SK-N-SH treated with all-trans-retinoic acid at 6 μM for 48 hours (cell line): Measurements from ENCODE around the gene RAB2B.

Source experiments
- ATAC-seq: fragments of 200-7000 bp; cut with Tn5 transposase; 3 replicates; pipeline ENCODE4 v1.9.1; 2020; ENCODE audit warnings: mild to moderate bottlenecking, moderate library complexity
- ARNTL ChIP-seq: fragments of 450-650 bp; formaldehyde crosslinking; IDR thresholded peaks from 2 replicates; pipeline ENCODE4 v1.5.0; 2020; ENCODE audit warnings: low read depth, mild to moderate bottlenecking, moderate library complexity, borderline replicate concordance
- BACH2 ChIP-seq: fragments of 250-450 bp; sonication (Bioruptor Pico); IDR thresholded peaks from 2 replicates; pipeline ENCODE4 v1.9.0; 2021; ENCODE audit warnings: mild to moderate bottlenecking, borderline replicate concordance
- CSDC2 ChIP-seq: fragments of 250-450 bp; sonication (Bioruptor Pico); IDR thresholded peaks from 2 replicates; pipeline ENCODE4 v1.5.0; 2020; ENCODE audit warnings: mild to moderate bottlenecking, moderate library complexity
- ESRRG ChIP-seq: fragments of 250-450 bp; sonication (Bioruptor Pico); IDR thresholded peaks from 2 replicates; pipeline ENCODE4 v1.6.1; 2021; ENCODE audit warnings: mild to moderate bottlenecking
- GLIS3 ChIP-seq: fragments of 250-450 bp; sonication (Bioruptor Pico); IDR thresholded peaks from 2 replicates; pipeline ENCODE4 v1.5.0; 2020; ENCODE audit warnings: mild to moderate bottlenecking, moderate library complexity
- ISL1 ChIP-seq: fragments of 250-450 bp; sonication (Bioruptor Pico); IDR thresholded peaks from 2 replicates; pipeline ENCODE4 v2.1.2; 2022; ENCODE audit warnings: mild to moderate bottlenecking, moderate library complexity
- OSR1 ChIP-seq: fragments of 250-450 bp; sonication (Bioruptor Pico); IDR thresholded peaks from 2 replicates; pipeline ENCODE4 v1.8.0; 2022; ENCODE audit warnings: moderate library complexity, mild to moderate bottlenecking, inconsistent platforms
- PATZ1 ChIP-seq: fragments of 250-450 bp; sonication (Bioruptor Pico); IDR thresholded peaks from 2 replicates; pipeline ENCODE4 v1.8.0; 2020; ENCODE audit warnings: mild to moderate bottlenecking, moderate library complexity, borderline replicate concordance
- PPARA ChIP-seq: fragments of 250-450 bp; sonication (Bioruptor Pico); IDR thresholded peaks from 2 replicates; pipeline ENCODE4 v1.5.0; 2020; ENCODE audit warnings: mild to moderate bottlenecking, borderline replicate concordance
- RARB ChIP-seq: fragments of 250-450 bp; sonication (Bioruptor Pico); IDR thresholded peaks from 2 replicates; pipeline ENCODE4 v1.8.0; 2021; ENCODE audit warnings: mild to moderate bottlenecking, moderate library complexity
- SNAI2 ChIP-seq: fragments of 250-450 bp; sonication (Bioruptor Pico); IDR thresholded peaks from 2 replicates; pipeline ENCODE4 v1.5.0; 2020; ENCODE audit warnings: mild to moderate bottlenecking, moderate library complexity
- TCF4 ChIP-seq: fragments of 250-450 bp; sonication (Bioruptor Pico); IDR thresholded peaks from 2 replicates; pipeline ENCODE4 v1.8.0; 2021; ENCODE audit warnings: mild to moderate bottlenecking, moderate library complexity, borderline replicate concordance
- TOX ChIP-seq: fragments of 250-450 bp; sonication (Bioruptor Pico); IDR thresholded peaks from 2 replicates; pipeline ENCODE4 v1.8.0; 2021; ENCODE audit warnings: mild to moderate bottlenecking, moderate library complexity, borderline replicate concordance
- TSHZ2 ChIP-seq: fragments of 250-450 bp; sonication (Bioruptor Pico); IDR thresholded peaks from 2 replicates; pipeline ENCODE4 v1.5.0; 2020; ENCODE audit warnings: mild to moderate bottlenecking, moderate library complexity
- ZC3H10 ChIP-seq: fragments of 250-450 bp; sonication (Bioruptor Pico); IDR thresholded peaks from 2 replicates; pipeline ENCODE4 v1.5.1; 2021; ENCODE audit warnings: mild to moderate bottlenecking, moderate library complexity
- ZFP3 ChIP-seq: fragments of 250-450 bp; sonication (Bioruptor Pico); IDR thresholded peaks from 2 replicates; pipeline ENCODE4 v1.5.0; 2020; ENCODE audit warnings: mild to moderate bottlenecking, moderate library complexity
- ZFP30 ChIP-seq: fragments of 450-650 bp; formaldehyde crosslinking; IDR thresholded peaks from 2 replicates; pipeline ENCODE4 v1.5.0; 2022; ENCODE audit warnings: mild to moderate bottlenecking, moderate library complexity
- ZNF565 ChIP-seq: fragments of 450-650 bp; formaldehyde crosslinking; conservative IDR thresholded peaks from 2 replicates; pipeline ENCODE4 v1.5.0; 2020; ENCODE audit warnings: low read depth, mild to moderate bottlenecking, moderate library complexity
- TF ChIP-seq, protein P1 (sequence below): fragments of 250-450 bp; sonication (Bioruptor Pico); IDR thresholded peaks from 2 replicates; pipeline ENCODE4 v1.5.1; 2021; ENCODE audit warnings: mild to moderate bottlenecking, moderate library complexity
- TF ChIP-seq, protein P2 (sequence below): fragments of 250-450 bp; sonication (Bioruptor Pico); IDR thresholded peaks from 2 replicates; pipeline ENCODE4 v1.5.1; 2020; ENCODE audit warnings: low read depth, mild to moderate bottlenecking, moderate library complexity

The RAB2B gene

GRCh38 chr14:21520767-21521166, 44.0 kb upstream of the RAB2B start:
- no peak for ATAC-seq
- no peak for TF ChIP-seq ISL1
- no peak for TF ChIP-seq CSDC2 (CRISPR knock-in tag)
- no peak for TF ChIP-seq ZFP3 (CRISPR knock-in tag)
- TF ChIP-seq OSR1 (CRISPR knock-in tag): no peak
- no peak for TF ChIP-seq SNAI2 (CRISPR knock-in tag)
- TF ChIP-seq ZFP30 (CRISPR knock-in tag): no peak
- no peak for TF ChIP-seq TSHZ2 (CRISPR knock-in tag)
- TF ChIP-seq PATZ1 (CRISPR knock-in tag): no peak
- TF ChIP-seq ZC3H10 (CRISPR knock-in tag): no peak
- TF ChIP-seq, protein P1, sequence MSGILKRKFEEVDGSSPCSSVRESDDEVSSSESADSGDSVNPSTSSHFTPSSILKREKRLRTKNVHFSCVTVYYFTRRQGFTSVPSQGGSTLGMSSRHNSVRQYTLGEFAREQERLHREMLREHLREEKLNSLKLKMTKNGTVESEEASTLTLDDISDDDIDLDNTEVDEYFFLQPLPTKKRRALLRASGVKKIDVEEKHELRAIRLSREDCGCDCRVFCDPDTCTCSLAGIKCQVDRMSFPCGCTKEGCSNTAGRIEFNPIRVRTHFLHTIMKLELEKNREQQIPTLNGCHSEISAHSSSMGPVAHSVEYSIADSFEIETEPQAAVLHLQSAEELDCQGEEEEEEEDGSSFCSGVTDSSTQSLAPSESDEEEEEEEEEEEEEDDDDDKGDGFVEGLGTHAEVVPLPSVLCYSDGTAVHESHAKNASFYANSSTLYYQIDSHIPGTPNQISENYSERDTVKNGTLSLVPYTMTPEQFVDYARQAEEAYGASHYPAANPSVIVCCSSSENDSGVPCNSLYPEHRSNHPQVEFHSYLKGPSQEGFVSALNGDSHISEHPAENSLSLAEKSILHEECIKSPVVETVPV (CRISPR knock-in tag): no peak
- no peak for TF ChIP-seq GLIS3 (CRISPR knock-in tag)
- no peak for TF ChIP-seq ZNF565
- TF ChIP-seq, all 23 proteins: peak for 0

GRCh38 chr14:21518725-21519124, 42.0 kb upstream of the RAB2B start:
- no peak; the same call in 2 of the 3 replicates for ATAC-seq
- TF ChIP-seq, protein P1 (CRISPR knock-in tag): no peak
- TF ChIP-seq, protein P2, sequence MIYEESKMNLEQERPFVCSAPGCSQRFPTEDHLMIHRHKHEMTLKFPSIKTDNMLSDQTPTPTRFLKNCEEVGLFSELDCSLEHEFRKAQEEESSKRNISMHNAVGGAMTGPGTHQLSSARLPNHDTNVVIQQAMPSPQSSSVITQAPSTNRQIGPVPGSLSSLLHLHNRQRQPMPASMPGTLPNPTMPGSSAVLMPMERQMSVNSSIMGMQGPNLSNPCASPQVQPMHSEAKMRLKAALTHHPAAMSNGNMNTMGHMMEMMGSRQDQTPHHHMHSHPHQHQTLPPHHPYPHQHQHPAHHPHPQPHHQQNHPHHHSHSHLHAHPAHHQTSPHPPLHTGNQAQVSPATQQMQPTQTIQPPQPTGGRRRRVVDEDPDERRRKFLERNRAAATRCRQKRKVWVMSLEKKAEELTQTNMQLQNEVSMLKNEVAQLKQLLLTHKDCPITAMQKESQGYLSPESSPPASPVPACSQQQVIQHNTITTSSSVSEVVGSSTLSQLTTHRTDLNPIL (CRISPR knock-in tag): no peak
- TF ChIP-seq PPARA (CRISPR knock-in tag): no peak
- TF ChIP-seq OSR1 (CRISPR knock-in tag): no peak

DNA sequence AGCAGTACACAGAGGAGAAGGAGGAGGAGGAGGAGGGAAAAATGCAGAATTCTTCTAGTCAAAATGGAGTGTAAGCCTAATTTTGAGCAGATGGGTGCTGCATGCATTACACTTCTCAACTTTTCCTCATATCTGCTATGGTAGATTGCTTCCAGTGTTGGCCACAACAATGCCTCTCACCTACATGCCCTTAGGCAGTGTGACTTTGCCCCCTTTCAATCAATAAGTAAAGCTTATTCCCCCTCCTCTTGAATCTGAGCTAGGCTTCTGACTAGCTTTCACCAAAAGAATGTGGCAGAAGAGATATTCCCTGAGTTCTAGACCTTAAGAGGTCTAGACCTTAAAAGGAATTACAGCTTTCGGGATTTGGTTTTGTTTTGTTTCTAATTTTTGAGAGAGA, 37.6 kb upstream of the RAB2B start:
- TF ChIP-seq ZFP3 (CRISPR knock-in tag): no peak
- no peak for TF ChIP-seq ISL1
- TF ChIP-seq ESRRG (CRISPR knock-in tag): no peak
- TF ChIP-seq TCF4: no peak
- no peak for TF ChIP-seq ARNTL (CRISPR knock-in tag)
- no peak for TF ChIP-seq TOX (CRISPR knock-in tag)
- no peak for TF ChIP-seq SNAI2 (CRISPR knock-in tag)
- TF ChIP-seq RARB (CRISPR knock-in tag): no peak
- no peak for TF ChIP-seq BACH2
- no peak for TF ChIP-seq ZC3H10 (CRISPR knock-in tag)
- no peak for TF ChIP-seq PPARA (CRISPR knock-in tag)
- TF ChIP-seq ZFP30 (CRISPR knock-in tag): no peak
- TF ChIP-seq TSHZ2 (CRISPR knock-in tag): no peak
- TF ChIP-seq, protein P1 (CRISPR knock-in tag): no peak
- TF ChIP-seq, protein P2 (CRISPR knock-in tag): no peak
- TF ChIP-seq OSR1 (CRISPR knock-in tag): no peak
- ATAC-seq: no peak
